Activated naive CD8-positive, alpha-beta T cell treated with anti-CD3 and anti-CD28 coated beads for 36 hours (primary cell): ENCODE data around the gene FFAR4. TPM values are rescaled to one million over a fixed set of nuclear protein-coding genes. Genes with fewer than 3 reads are reported as not detected.

Source experiments
- DNase-seq: peaks from one replicate; pipeline ENCODE4 v3.0.0; 2021
- H3K27ac Mint-ChIP-seq: one replicate; pipeline ENCODE4 v1.8.0; 2022; ENCODE audit warnings: mild to moderate bottlenecking, moderate library complexity, mixed read lengths
- H3K27me3 Mint-ChIP-seq: one replicate; pipeline ENCODE4 v1.8.0; 2022; ENCODE audit warnings: mild to moderate bottlenecking, mixed read lengths
- H3K36me3 Mint-ChIP-seq: one replicate; pipeline ENCODE4 v1.8.0; 2021; ENCODE audit warnings: mild to moderate bottlenecking, mixed read lengths
- H3K4me1 Mint-ChIP-seq: one replicate; pipeline ENCODE4 v1.8.0; 2021; ENCODE audit warnings: mixed read lengths
- H3K4me3 Mint-ChIP-seq: one replicate; pipeline ENCODE4 v1.8.0; 2022; ENCODE audit warnings: mild to moderate bottlenecking, moderate library complexity, mixed read lengths
- H3K9me3 Mint-ChIP-seq: one replicate; pipeline ENCODE4 v1.8.0; 2022; ENCODE audit warnings: mixed read lengths
- total RNA-seq, 2 experiments: library from RNA; stranded (reverse); gene quantifications; one replicate each; pipeline ENCODE4 v1.2.3, GENCODE V29; 2021

Gene FFAR4
- total RNA-seq, 2 experiments from 2014 or later: not detected

DNA sequence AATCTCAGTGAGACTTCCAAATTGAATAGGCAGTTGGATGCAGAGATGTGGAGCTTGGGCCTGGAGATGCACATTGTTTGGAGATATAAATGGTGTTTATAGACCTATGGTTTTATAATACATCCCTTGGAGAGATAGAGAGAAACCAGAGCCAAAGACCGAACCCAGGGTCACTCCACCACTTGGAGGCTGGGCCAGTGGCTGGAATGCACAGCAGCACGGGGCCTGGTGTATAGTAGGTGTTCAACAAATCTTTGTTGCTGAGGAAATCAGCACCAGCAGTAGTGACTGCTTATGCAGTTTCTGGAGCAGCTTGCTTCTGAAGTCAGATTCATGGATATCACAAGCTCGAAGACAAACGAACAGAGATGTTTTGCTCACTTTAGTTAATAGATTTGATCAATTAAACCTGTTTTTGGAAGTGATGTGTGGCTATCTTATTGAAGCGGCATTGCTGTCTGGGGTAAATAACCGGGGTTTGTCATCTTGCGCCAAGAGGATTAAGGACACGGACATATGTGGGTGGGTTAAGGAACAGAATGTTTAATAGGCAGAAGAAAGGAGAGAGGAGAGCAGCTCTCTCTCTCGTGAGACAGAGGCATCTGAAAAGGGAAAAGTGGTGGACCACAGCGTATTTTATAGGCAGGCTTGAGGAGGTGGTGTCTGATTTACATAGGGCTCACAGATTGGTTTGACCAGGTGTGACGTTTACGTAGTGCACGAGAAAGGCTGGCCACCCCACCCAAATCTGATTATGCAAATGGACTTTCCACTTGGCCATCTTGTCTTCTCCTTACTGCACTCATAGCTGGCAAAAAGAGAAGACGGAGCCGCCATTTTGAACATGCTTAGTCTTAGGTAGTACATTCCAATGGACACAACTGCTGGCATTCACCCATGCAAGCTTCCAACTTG, 23.4 kb downstream of the FFAR4 start:
- H3K36me3 Mint-ChIP-seq: no peaks in the 10 kb centered on the region
- H3K9me3 Mint-ChIP-seq: no peaks in the 10 kb centered on the region
- no peaks in the 10 kb centered on the region for H3K4me1 Mint-ChIP-seq
- H3K4me3 Mint-ChIP-seq: no peak overlapping the region
- no peak for DNase-seq
- no peak overlapping the region for H3K27ac Mint-ChIP-seq
- H3K27me3 Mint-ChIP-seq: no peaks in the 10 kb centered on the region

DNA sequence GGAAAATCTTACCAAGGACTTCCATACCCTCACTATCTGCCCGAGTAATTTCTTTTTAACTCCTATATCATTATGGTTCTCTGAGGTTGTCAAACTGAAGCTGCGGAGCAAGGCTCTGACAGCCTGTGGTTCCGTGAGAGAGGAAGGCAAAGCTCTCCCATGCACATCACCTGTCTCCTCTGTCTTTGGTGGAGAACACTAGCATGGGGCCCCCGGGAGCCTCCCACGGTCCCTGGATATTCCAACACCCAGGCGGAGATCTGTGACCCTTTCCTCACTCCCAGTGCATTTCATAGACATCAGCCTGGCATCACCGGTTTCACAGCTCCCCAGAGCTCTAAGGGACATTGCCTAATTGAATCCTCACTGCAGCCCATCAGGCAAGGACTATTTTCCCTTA, 24.2 kb downstream of the FFAR4 start:
- Mint-ChIP-seq H3K4me3 (no peak overlapping the region), H3K4me1 (no peaks in the 10 kb centered on the region), H3K36me3 (no peaks in the 10 kb centered on the region), H3K27ac (no peak overlapping the region), H3K9me3 (no peaks in the 10 kb centered on the region), H3K27me3 (no peaks in the 10 kb centered on the region)
- DNase-seq: no peak

DNA sequence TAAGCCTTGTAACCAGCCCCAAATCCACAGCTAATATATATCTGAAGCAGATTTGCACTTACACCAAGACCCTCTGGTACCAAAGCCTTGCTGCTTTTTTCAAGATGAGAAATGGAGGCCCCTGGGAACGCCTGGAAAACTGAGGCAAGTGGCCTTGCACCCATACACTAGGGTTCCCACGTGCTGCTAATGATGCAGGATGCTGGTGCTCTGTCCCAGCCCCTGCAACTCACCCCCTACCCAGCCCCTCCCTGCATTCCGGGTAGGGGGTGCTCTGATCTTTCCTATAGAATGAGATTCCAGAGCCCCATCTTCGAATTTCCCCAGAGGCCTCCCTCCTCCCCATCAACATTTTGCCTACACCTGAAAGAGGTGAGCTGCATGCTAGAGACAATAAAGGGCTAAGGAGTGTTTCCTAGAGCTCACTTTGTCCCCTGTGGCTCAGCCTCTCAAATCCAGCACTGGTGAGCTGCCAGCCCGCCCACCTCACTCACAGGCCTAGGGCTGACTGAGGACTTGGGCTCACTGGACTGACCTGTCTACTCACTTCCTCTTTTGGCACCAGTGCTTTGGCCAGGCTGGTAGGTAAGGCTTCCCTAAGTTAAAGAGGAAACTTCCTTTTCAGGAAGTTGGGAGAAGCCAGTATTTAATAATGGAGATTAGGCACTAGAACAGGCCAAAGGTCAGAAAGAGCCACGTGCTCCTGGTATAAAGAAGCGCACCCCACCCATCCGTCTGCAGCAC, 24.8 kb downstream of the FFAR4 start:
- Mint-ChIP-seq H3K4me1 (no peaks in the 10 kb centered on the region), H3K9me3 (no peaks in the 10 kb centered on the region), H3K27ac (no peak overlapping the region), H3K4me3 (no peak overlapping the region), H3K36me3 (no peaks in the 10 kb centered on the region), H3K27me3 (no peaks in the 10 kb centered on the region)
- no peak for DNase-seq

GRCh38 chr10:93593254-93593653, 26.8 kb downstream of the FFAR4 start:
- Mint-ChIP-seq H3K36me3 (no peaks in the 10 kb centered on the region), H3K4me3 (no peak overlapping the region), H3K4me1 (no peaks in the 10 kb centered on the region), H3K27ac (no peak overlapping the region), H3K9me3 (no peaks in the 10 kb centered on the region), H3K27me3 (no peaks in the 10 kb centered on the region)
- DNase-seq: no peak

- Mint-ChIP-seq H3K27ac (no peak overlapping the region), H3K9me3 (no peaks in the 10 kb centered on the region), H3K4me1 (no peaks in the 10 kb centered on the region), H3K36me3 (no peaks in the 10 kb centered on the region), H3K4me3 (no peak overlapping the region), H3K27me3 (no peaks in the 10 kb centered on the region)
- DNase-seq: no peak
These were observed 27.3 kb downstream of the FFAR4 start for GRCh38 chr10:93593749-93594148.

GRCh38 chr10:93594518-93594917, 28.1 kb downstream of the FFAR4 start:
- no peak for DNase-seq
- H3K27me3 Mint-ChIP-seq: peaks cover 4% of the 10 kb centered on the region
- no peaks in the 10 kb centered on the region for H3K36me3 Mint-ChIP-seq
- no peak overlapping the region for H3K4me3 Mint-ChIP-seq
- H3K27ac Mint-ChIP-seq: no peak overlapping the region
- no peaks in the 10 kb centered on the region for H3K9me3 Mint-ChIP-seq
- no peaks in the 10 kb centered on the region for H3K4me1 Mint-ChIP-seq

GRCh38 chr10:93595378-93596161, 29.1 kb downstream of the FFAR4 start:
- H3K36me3 Mint-ChIP-seq: no peaks in the 10 kb centered on the region
- no peak overlapping the region for H3K27ac Mint-ChIP-seq
- H3K9me3 Mint-ChIP-seq: no peaks in the 10 kb centered on the region
- peaks cover 14% of the 10 kb centered on the region for H3K27me3 Mint-ChIP-seq
- no peak for DNase-seq
- H3K4me1 Mint-ChIP-seq: no peaks in the 10 kb centered on the region
- H3K4me3 Mint-ChIP-seq: no peak overlapping the region

- Mint-ChIP-seq H3K27me3 (peaks cover 19% of the 10 kb centered on the region), H3K36me3 (no peaks in the 10 kb centered on the region), H3K9me3 (no peaks in the 10 kb centered on the region), H3K4me3 (no peak overlapping the region), H3K4me1 (no peaks in the 10 kb centered on the region), H3K27ac (no peak overlapping the region)
- DNase-seq: no peak
These were observed 30.1 kb downstream of the FFAR4 start for GRCh38 chr10:93596539-93596938.

DNA sequence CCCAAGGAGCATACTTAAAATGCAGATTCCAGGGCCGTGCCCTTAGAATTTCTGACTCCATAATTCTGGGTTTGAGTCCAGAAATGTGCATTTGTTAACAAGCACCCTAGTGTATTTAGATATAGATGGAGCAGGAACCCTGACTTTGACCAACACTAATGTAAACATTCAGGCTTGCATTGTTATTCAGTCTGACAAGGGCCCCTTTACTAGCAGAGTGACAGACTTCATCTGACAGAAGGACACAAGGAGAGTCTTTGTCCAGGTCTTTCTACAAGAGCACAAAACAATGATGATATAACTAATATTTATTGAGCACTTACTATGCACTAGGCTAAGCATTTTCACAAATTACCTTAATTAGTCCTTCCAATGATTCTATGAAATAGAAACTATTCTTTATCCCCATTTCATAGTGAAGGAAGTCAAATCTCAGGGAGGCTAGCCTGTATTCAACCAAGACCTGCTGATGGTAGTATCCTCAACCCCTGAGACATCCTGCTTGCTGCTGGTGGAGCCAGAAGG, 30.7 kb downstream of the FFAR4 start:
- Mint-ChIP-seq H3K4me3 (no peak overlapping the region), H3K36me3 (no peaks in the 10 kb centered on the region), H3K27ac (no peak overlapping the region), H3K4me1 (no peaks in the 10 kb centered on the region), H3K27me3 (peaks cover 25% of the 10 kb centered on the region), H3K9me3 (no peaks in the 10 kb centered on the region)
- no peak for DNase-seq

DNA sequence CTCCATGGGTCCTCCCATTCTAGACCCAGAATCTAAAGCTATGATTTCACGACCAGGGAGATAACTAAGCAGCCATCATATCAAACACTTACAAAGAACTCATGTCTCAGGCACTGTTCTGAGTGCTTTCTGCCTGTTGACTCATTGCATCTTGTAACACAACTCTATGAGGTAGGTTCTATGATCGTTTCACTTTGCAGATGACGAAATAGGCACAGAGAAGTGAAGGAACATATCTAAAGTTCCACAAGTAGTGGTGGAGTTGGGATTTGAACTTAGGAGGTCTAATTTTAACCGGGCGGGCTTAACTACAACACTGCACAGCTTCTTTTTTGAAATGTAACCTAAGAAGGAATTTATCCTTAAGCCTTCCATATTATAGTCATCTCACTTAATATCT, 31.7 kb downstream of the FFAR4 start:
- Mint-ChIP-seq H3K27me3 (peaks cover 35% of the 10 kb centered on the region), H3K9me3 (no peaks in the 10 kb centered on the region), H3K36me3 (no peaks in the 10 kb centered on the region), H3K4me3 (no peak overlapping the region), H3K4me1 (no peaks in the 10 kb centered on the region), H3K27ac (no peak overlapping the region)
- no peak for DNase-seq

DNA sequence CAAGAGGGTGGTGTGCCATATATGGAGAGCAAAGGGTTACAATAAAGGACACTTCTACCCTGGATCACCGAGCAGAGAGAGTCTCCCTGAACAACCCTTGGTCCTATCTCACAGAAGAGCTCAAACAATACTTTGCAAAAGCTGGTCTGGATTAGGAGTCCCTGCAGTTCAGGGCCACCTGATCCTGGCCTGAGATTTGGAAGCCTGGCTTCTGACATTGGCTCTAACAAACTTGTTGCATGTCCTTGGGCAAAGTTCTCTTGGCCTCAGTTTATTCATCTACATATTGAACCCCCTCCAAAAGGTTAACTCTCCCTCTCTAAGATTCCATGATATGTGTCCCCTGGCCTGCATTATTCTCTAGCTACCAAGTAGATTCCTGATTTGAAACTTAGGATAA, 32.9 kb downstream of the FFAR4 start:
- Mint-ChIP-seq H3K27me3 (peaks cover 47% of the 10 kb centered on the region), H3K27ac (no peak overlapping the region), H3K4me3 (no peak overlapping the region), H3K36me3 (no peaks in the 10 kb centered on the region), H3K9me3 (no peaks in the 10 kb centered on the region), H3K4me1 (no peaks in the 10 kb centered on the region)
- no peak for DNase-seq

DNA sequence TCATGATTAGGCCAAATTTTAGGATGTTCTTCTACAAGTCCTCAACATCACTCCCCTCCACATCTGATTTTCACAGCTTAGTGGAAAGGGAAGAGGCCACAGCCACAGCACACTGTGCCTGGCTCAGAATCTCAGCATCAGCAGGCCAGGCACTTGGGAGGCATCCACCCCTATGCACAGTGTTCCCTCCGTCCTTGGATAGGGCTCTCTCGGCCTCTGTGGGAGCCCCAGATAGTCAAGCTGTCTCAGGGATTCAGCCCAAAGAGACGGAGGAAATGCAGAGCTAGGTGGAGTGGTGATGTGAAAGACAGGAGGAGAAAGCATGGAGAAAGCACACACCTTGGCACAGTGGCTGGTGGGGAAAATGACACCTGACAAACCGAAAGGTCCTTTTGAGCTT, 33.3 kb downstream of the FFAR4 start:
- H3K27me3 Mint-ChIP-seq: peaks cover 51% of the 10 kb centered on the region

DNA sequence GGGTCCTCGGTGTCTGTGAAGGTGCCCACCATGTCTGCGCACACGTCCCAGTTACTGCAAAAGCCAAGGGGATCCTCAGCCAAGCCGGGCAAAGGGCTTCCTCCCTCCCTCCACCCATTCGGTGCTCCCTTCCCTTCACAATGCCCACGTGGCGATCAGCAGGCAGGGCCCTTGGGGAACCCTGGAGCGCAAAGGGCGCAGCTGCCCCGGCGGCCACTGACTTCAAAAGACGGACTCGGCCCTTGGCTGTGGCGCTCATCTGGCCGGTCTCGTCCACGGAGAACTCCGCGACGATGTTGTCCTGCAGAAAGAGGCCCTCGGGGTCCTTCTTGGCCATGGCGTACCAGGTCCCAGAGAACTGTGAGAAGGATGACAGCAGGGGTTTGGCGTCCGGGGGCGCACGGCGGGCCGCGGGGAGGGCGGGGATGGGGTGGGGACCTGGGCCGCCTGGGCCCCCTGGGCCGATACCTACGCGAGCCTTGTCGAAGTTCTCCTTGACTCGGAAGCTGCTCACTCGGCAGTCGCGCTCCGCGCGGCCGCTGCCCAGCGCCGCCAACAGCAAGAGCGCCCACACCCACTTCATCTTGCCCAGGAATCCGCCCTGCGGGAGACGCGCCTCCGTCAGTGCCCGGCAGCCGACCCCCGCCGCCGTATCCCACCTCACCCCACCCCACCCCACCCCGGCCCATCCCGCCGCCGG, 34.1 kb downstream of the FFAR4 start:
- Mint-ChIP-seq H3K9me3 (no peaks in the 10 kb centered on the region), H3K36me3 (no peaks in the 10 kb centered on the region), H3K4me3 (no peak overlapping the region), H3K27ac (no peak overlapping the region), H3K27me3 (peaks cover 57% of the 10 kb centered on the region), H3K4me1 (no peaks in the 10 kb centered on the region)
- DNase-seq: no peak

More for the DNA sequence above, 33.3 kb downstream of the FFAR4 start:
- Mint-ChIP-seq H3K27ac (no peak overlapping the region), H3K9me3 (no peaks in the 10 kb centered on the region), H3K4me1 (no peaks in the 10 kb centered on the region), H3K36me3 (no peaks in the 10 kb centered on the region), H3K4me3 (no peak overlapping the region)
- no peak for DNase-seq

GRCh38 chr10:93601146-93601773, 34.8 kb downstream of the FFAR4 start, which contains the start of gene RBP4:
TSS of gene RBP4 (minus strand) at chr10:93601235. CDS start at chr10:93601028, 207 bp downstream.
- no peaks in the 10 kb centered on the region for H3K9me3 Mint-ChIP-seq
- DNase-seq: no peak
- no peak within 1 kb of the TSS for H3K4me3 Mint-ChIP-seq
- no peaks in the 10 kb centered on the region for H3K4me1 Mint-ChIP-seq
- no peaks in the 10 kb centered on the region for H3K36me3 Mint-ChIP-seq
- peaks cover 62% of the 10 kb centered on the region for H3K27me3 Mint-ChIP-seq
- no peak within 1 kb of the TSS for H3K27ac Mint-ChIP-seq
